HG02973 (cell line): Measurements from ENCODE around the gene MCF2L2.
"Not testable (repeated sequence)": the region's sequence is repeated elsewhere in the genome, so short reads cannot be mapped to it uniquely, and the experiment has no call there.

Source experiments
- ATAC-seq: cut with Tn5 transposase; IDR thresholded peaks from one replicate; pipeline ENCODE4 v1.9.1; 2021; ENCODE audit warnings: moderate library complexity; ENCODE audit not compliant: unreplicated experiment

Gene MCF2L2

GRCh38 chr3:183182732-183183610 lies 245.4 kb downstream of the MCF2L2 start:
- ATAC-seq = no peak

GRCh38 chr3:183182073-183182472 lies 246.3 kb downstream of the MCF2L2 start:
- ATAC-seq = no peak

GRCh38 chr3:183181606-183182005 lies 246.8 kb downstream of the MCF2L2 start:
- ATAC-seq = no peak

- ATAC-seq = no peak
Measured at GRCh38 chr3:183180784-183181295, 247.6 kb downstream of the MCF2L2 start.

- ATAC-seq = no peak
Measured at GRCh38 chr3:183180110-183180783, 248.2 kb downstream of the MCF2L2 start.

- ATAC-seq = not testable (repeated sequence)
Measured at GRCh38 chr3:183179550-183179908, 248.9 kb downstream of the MCF2L2 start.

GRCh38 chr3:183178833-183179549 lies 249.4 kb downstream of the MCF2L2 start:
- ATAC-seq = peak; percentile 55

- ATAC-seq = no peak
Measured at GRCh38 chr3:183178512-183178832, 249.9 kb downstream of the MCF2L2 start.

- ATAC-seq = no peak
Measured at GRCh38 chr3:183172051-183172639, 256.3 kb downstream of the MCF2L2 start.

- not testable (repeated sequence) for ATAC-seq
Measured at GRCh38 chr3:183167975-183168374, 260.4 kb downstream of the MCF2L2 start.

GRCh38 chr3:183163563-183163962 lies 264.9 kb downstream of the MCF2L2 start:
- ATAC-seq = no peak

GRCh38 chr3:183161552-183162336 lies 266.7 kb downstream of the MCF2L2 start:
- peak; percentile 67 for ATAC-seq

- no peak for ATAC-seq
Measured at GRCh38 chr3:183160616-183161015, 267.8 kb downstream of the MCF2L2 start.

GRCh38 chr3:183159333-183159732 lies 269.1 kb downstream of the MCF2L2 start:
- ATAC-seq = no peak

GRCh38 chr3:183158551-183159006 lies 269.8 kb downstream of the MCF2L2 start:
- ATAC-seq = peak; percentile 60

GRCh38 chr3:183158113-183158512 lies 270.3 kb downstream of the MCF2L2 start:
- ATAC-seq = peak; percentile 30

GRCh38 chr3:183156266-183156665 lies 272.2 kb downstream of the MCF2L2 start:
- no peak for ATAC-seq

GRCh38 chr3:183155499-183155898 lies 272.9 kb downstream of the MCF2L2 start:
- ATAC-seq = no peak

GRCh38 chr3:183153210-183153950 lies 275.0 kb downstream of the MCF2L2 start:
- ATAC-seq = no peak
